IMR-90 (cell line): ENCODE data around the gene EPN1. TPM values are rescaled to one million over a fixed set of nuclear protein-coding genes. Genes with fewer than 3 reads are reported as not detected.

Experiments used
- ATAC-seq: fragments of 200-7000 bp; cut with Tn5 transposase; 2 replicates; pipeline ENCODE4 v1.9.1; 2020; ENCODE audit warnings: low read depth, mild to moderate bottlenecking, moderate library complexity
- BruUV-seq: library from RNA; stranded (reverse); fragments of 400-500 nt; replicated peaks from 2 replicates; lab custom pipeline; 2021; lab: Mats Ljungman, UMichigan
- CTCF ChIA-PET: fragments of 300-600 bp; formaldehyde crosslinking; extraction: SDS; loops from one replicate; lab custom pipeline; 2021; ENCODE audit warnings: antibody characterized with exemption; lab: Yijun Ruan, JAX
- POLR2A ChIA-PET: fragments of 300-600 bp; sonication (Branson Sonifier 250); formaldehyde crosslinking; loops from one replicate; lab custom pipeline; 2022; ENCODE audit warnings: antibody characterized with exemption; ENCODE audit not compliant: unreplicated experiment; lab: Charles Lee
- DNase-seq: peaks from one replicate; pipeline ENCODE4 v3.0.0; 2013
- H2AFZ ChIP-seq: replicated peaks from 2 replicates; pipeline ENCODE3; 2013; ENCODE audit warnings: low read length, mild to moderate bottlenecking; ENCODE audit not compliant: poor library complexity
- H2AK5ac ChIP-seq: 2 replicates; pipeline ENCODE4 v1.6.1; 2013; ENCODE audit warnings: low read depth, low read length, inconsistent platforms
- H2AK9ac ChIP-seq: replicated peaks from 2 replicates; pipeline ENCODE3; 2013; ENCODE audit warnings: mild to moderate bottlenecking, low read depth, low read length, moderate library complexity; ENCODE audit not compliant: poor library complexity
- H2BK120ac ChIP-seq: 2 replicates; pipeline ENCODE4 v1.6.1; 2013; ENCODE audit warnings: low read depth, low read length, inconsistent platforms
- H2BK15ac ChIP-seq: 3 replicates; pipeline ENCODE4 v1.6.1; 2013; ENCODE audit warnings: low read depth, low read length, inconsistent platforms
- H2BK20ac ChIP-seq: 2 replicates; pipeline ENCODE4 v1.6.1; 2013; ENCODE audit warnings: low read depth, mild to moderate bottlenecking, inconsistent platforms, low read length, moderate library complexity
- H2BK5ac ChIP-seq: 2 replicates; pipeline ENCODE4 v1.6.1; 2013; ENCODE audit warnings: mild to moderate bottlenecking, low read depth, low read length, inconsistent platforms; ENCODE audit not compliant: poor library complexity, severe bottlenecking
- H3K14ac ChIP-seq: replicated peaks from 2 replicates; pipeline ENCODE4 v1.6.1; 2013; ENCODE audit warnings: low read depth, low read length, inconsistent platforms
- H3K18ac ChIP-seq: 2 replicates; pipeline ENCODE4 v1.6.1; 2013; ENCODE audit warnings: low read depth, low read length, control low read depth
- H3K23ac ChIP-seq: 2 replicates; pipeline ENCODE4 v1.6.1; 2013; ENCODE audit warnings: low read depth, low read length, inconsistent platforms
- H3K27ac ChIP-seq: 2 replicates; pipeline ENCODE4 v1.5.1; 2013; ENCODE audit warnings: mild to moderate bottlenecking, control low read depth, low read length; ENCODE audit not compliant: insufficient read depth
- H3K27me3 ChIP-seq: 2 replicates; pipeline ENCODE4 v1.6.1; 2013; ENCODE audit warnings: low read length; ENCODE audit not compliant: control insufficient read depth, insufficient read depth
- H3K36me3 ChIP-seq: 2 replicates; pipeline ENCODE4 v1.6.1; 2013; ENCODE audit warnings: low read length, mixed read lengths; ENCODE audit not compliant: control insufficient read depth, insufficient read depth
- H3K4ac ChIP-seq: 2 replicates; pipeline ENCODE4 v1.6.1; 2013; ENCODE audit warnings: low read depth, low read length, inconsistent platforms
- H3K4me1 ChIP-seq: 2 replicates; pipeline ENCODE4 v1.6.1; 2013; ENCODE audit warnings: low read length, mixed read lengths; ENCODE audit not compliant: control insufficient read depth, insufficient read depth
- H3K4me2 ChIP-seq: 2 replicates; pipeline ENCODE4 v1.6.1; 2013; ENCODE audit warnings: low read depth, mild to moderate bottlenecking, control low read depth, low read length, moderate library complexity
- H3K4me3 ChIP-seq: 2 replicates; pipeline ENCODE4 v1.5.1; 2013; ENCODE audit warnings: low read depth, mild to moderate bottlenecking, control low read depth, low read length, moderate library complexity; ENCODE audit not compliant: insufficient read depth
- H3K56ac ChIP-seq: 2 replicates; pipeline ENCODE4 v1.6.1; 2013; ENCODE audit warnings: low read length, inconsistent platforms; ENCODE audit not compliant: insufficient read depth; ENCODE audit errors: extremely low read depth
- H3K79me1 ChIP-seq, 2 experiments: 2 replicates each; pipeline ENCODE4 v1.6.1; 2013; ENCODE audit warnings: low read length in 2 of 2, inconsistent platforms in 1 of 2, low read depth in 1 of 2
- H3K9ac ChIP-seq: 2 replicates; pipeline ENCODE4 v1.6.1; 2013; ENCODE audit warnings: low read depth, low read length, control low read depth
- H3K9me1 ChIP-seq: 2 replicates; pipeline ENCODE4 v1.6.1; 2013; ENCODE audit warnings: low read length, inconsistent platforms; ENCODE audit not compliant: insufficient read depth
- H3K9me3 ChIP-seq: 2 replicates; pipeline ENCODE4 v1.6.1; 2013; ENCODE audit warnings: low read length; ENCODE audit not compliant: control insufficient read depth, insufficient read depth
- H4K20me1 ChIP-seq: 2 replicates; pipeline ENCODE4 v1.6.1; 2013; ENCODE audit warnings: low read length, inconsistent platforms; ENCODE audit not compliant: insufficient read depth
- H4K5ac ChIP-seq: 2 replicates; pipeline ENCODE4 v1.6.1; 2013; ENCODE audit warnings: mild to moderate bottlenecking, low read depth, low read length, control low read depth
- H4K8ac ChIP-seq, 2 experiments: 2 replicates each; pipeline ENCODE4 v1.6.1; 2013; ENCODE audit warnings: low read depth in 2 of 2, low read length in 2 of 2, control low read depth in 1 of 2, inconsistent platforms in 1 of 2
- H4K91ac ChIP-seq: 2 replicates; pipeline ENCODE4 v1.6.1; 2013; ENCODE audit warnings: low read depth, low read length, inconsistent platforms; ENCODE audit not compliant: insufficient read depth
- CEBPB ChIP-seq: IDR thresholded peaks from 2 replicates; pipeline ENCODE4 v1.6.1; 2012; ENCODE audit warnings: low read depth, low read length, improper control_type of control experiment
- ELK1 ChIP-seq: fragments of 150-350 bp; IDR thresholded peaks from 2 replicates; pipeline ENCODE4 v1.6.1; 2016; ENCODE audit warnings: low read depth, mild to moderate bottlenecking, low read length, moderate library complexity, borderline replicate concordance
- FOS ChIP-seq: fragments of 150-350 bp; IDR thresholded peaks from 2 replicates; pipeline ENCODE4 v1.6.1; 2016; ENCODE audit warnings: low read depth, low read length
- MAFK ChIP-seq: IDR thresholded peaks from 2 replicates; pipeline ENCODE4 v1.6.1; 2012; ENCODE audit warnings: low read depth, low read length, improper control_type of control experiment
- MAZ ChIP-seq: IDR thresholded peaks from 2 replicates; pipeline ENCODE4 v1.6.1; 2012; ENCODE audit warnings: low read depth, mild to moderate bottlenecking, low read length, improper control_type of control experiment, moderate library complexity, borderline replicate concordance
- NFE2L2 ChIP-seq: fragments of 150-350 bp; IDR thresholded peaks from 2 replicates; pipeline ENCODE4 v1.6.1; 2016; ENCODE audit warnings: low read depth, mild to moderate bottlenecking, low read length
- POLR2A ChIP-seq: IDR thresholded peaks from 2 replicates; pipeline ENCODE4 v1.6.1; 2012; ENCODE audit warnings: mild to moderate bottlenecking, low read depth, low read length
- RAD21 ChIP-seq: IDR thresholded peaks from 2 replicates; pipeline ENCODE4 v1.6.1; 2012; ENCODE audit warnings: low read length, improper control_type of control experiment
- RFX5 ChIP-seq: IDR thresholded peaks from 2 replicates; pipeline ENCODE4 v1.8.0; 2012; ENCODE audit warnings: low read depth, mild to moderate bottlenecking, low read length, moderate library complexity
- SMC3 ChIP-seq: fragments of 150-350 bp; IDR thresholded peaks from 2 replicates; pipeline ENCODE4 v1.6.1; 2016; ENCODE audit warnings: low read depth, mild to moderate bottlenecking, antibody characterized with exemption, low read length, moderate library complexity
- USF2 ChIP-seq: fragments of 150-350 bp; IDR thresholded peaks from 2 replicates; pipeline ENCODE4 v1.6.1; 2017; ENCODE audit warnings: mild to moderate bottlenecking, antibody characterized with exemption, low read length, low read depth
- WGBS, 2 experiments: methylation state at CpG; one replicate each; pipeline versions ENCODE4 v1.1.5 to v1.1.7; 2013; ENCODE audit warnings: missing lambda C conversion rate in 2 of 2; ENCODE audit not compliant: insufficient read length in 1 of 2; ENCODE audit errors: extremely low coverage in 2 of 2; 5-methylcytosine and 5-hydroxymethylcytosine counted together
- dilution Hi-C: fragments of 300-500 bp; cut with HindIII; formaldehyde crosslinking; loops from one replicate; pipeline ENCODE4 v1.14.3; 2018; ENCODE audit warnings: low sequenced_read_pairs; ENCODE audit not compliant: unreplicated experiment
- in situ Hi-C: fragments of 300-500 bp; cut with MboI; formaldehyde crosslinking; loops from 3 replicates; pipeline ENCODE4 v1.14.3; 2019; ENCODE audit warnings: low sequenced_read_pairs, inconsistent platforms, mixed read lengths
- intact Hi-C: fragments of 100-400 bp; cut with micrococcal nuclease; formaldehyde crosslinking; loops from 2 replicates; pipeline ENCODE4 v1.10.0; 2022
- polyA plus RNA-seq, 3 experiments: library from polyadenylated mRNA; depleted of rRNA; stranded (reverse); fragments of >200 nt; gene quantifications; 2 replicates each; pipeline ENCODE4 v1.2.3, GENCODE V29; 2012; ENCODE audit warnings: low replicate concordance in 1 of 3
- total RNA-seq: library from RNA; depleted of rRNA; stranded (reverse); fragments of >200 nt; gene quantifications from 2 replicates; pipeline ENCODE4 v1.2.3, GENCODE V29; 2012

The EPN1 gene
- total and polyA plus RNA-seq, 2 of the 4 experiments (the other 2 are of a cell fraction), result 19.0 to 122 TPM

DNA sequence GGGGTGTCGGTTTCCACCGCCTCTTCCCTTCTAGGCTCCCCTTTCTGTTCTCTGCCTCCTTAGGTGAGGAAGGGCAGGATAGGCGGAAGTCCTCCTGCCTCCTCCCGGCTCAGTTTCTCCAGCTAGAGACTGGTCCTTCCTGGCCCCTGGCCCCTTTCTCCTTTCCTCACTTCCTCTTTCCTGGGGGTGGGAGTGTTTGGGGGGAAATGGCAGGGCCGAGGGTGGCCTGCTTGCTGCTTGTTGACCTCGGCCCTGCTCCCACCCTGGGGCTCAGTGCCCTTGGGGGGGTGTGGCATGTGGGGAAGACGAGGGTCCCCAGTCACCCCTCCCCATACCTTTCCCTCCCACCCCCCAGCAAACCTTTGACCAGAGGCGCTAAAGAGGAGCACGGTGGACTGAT is 15.2 kb upstream of the EPN1 start:
- Histone ChIP-seq H3K14ac (no peak overlapping the region), H2BK5ac (no peak overlapping the region), H2AK5ac (no peak overlapping the region), H2BK120ac (no peak overlapping the region), H3K4me3 (no peak overlapping the region), H3K18ac (no peak overlapping the region), H4K20me1 (peaks cover 96% of the 10 kb centered on the region), H4K8ac (no peak overlapping the region), H2AFZ (no peak overlapping the region), H3K27ac (no peak overlapping the region), H4K91ac (no peak overlapping the region), H2BK20ac (no peak overlapping the region), H3K56ac (no peak overlapping the region), H2BK15ac (no peak overlapping the region), H3K36me3 (peaks cover 52% of the 10 kb centered on the region), H3K9ac (no peak overlapping the region), H3K23ac (no peak overlapping the region), H3K4me2 (no peak overlapping the region), H3K9me1 (peaks cover 13% of the 10 kb centered on the region), H3K4me1 (peaks cover 10% of the 10 kb centered on the region), H3K9me3 (no peaks in the 10 kb centered on the region), H4K5ac (no peak overlapping the region), H3K27me3 (no peaks in the 10 kb centered on the region), H3K79me1 (peaks cover 12 to 49% of the 10 kb centered on the region in 2 experiments), H3K4ac (no peak overlapping the region), H2AK9ac (no peak overlapping the region)
- intact Hi-C loops (no loop called here), dilution Hi-C loops (no loop called here), in situ Hi-C loops (loop anchor here (25.0 kb wide), 2 partner anchors 1198 to 1523 kb away; partner anchors contain the start of genes CDC42EP5, CNOT3 and LENG9)
- ChIA-PET POLR2A (no interaction called here), CTCF (no interaction called here)
- no TSS peak for BruUV-seq
- WGBS, 2 experiments, result no CpG with 5 or more reads among the region's 9 CpGs
- DNase-seq, result no peak
- no peak for TF ChIP-seq MAZ
- no peak for TF ChIP-seq USF2
- no peak for TF ChIP-seq ELK1
- TF ChIP-seq MAFK, result no peak
- no peak for TF ChIP-seq POLR2A
- TF ChIP-seq CEBPB, result no peak
- no peak for TF ChIP-seq SMC3
- TF ChIP-seq FOS, result no peak
- no peak for TF ChIP-seq RAD21
- no peak for TF ChIP-seq NFE2L2
- TF ChIP-seq RFX5, result no peak
- ATAC-seq, result no peak
